K562 (cell line): ENCODE results near the gene PXDC1. TPM values are rescaled to one million over a fixed set of nuclear protein-coding genes. Genes with fewer than 3 reads are reported as not detected.

Experiments used
- ATAC-seq: fragments of 200-7000 bp; cut with Tn5 transposase; 3 replicates; pipeline ENCODE4 v1.9.1; 2020; ENCODE audit warnings: moderate library complexity
- BruUV-seq: library from RNA; stranded (reverse); fragments of 400-500 nt; replicated peaks from 2 replicates; lab custom pipeline; 2021; lab: Mats Ljungman, UMichigan
- CTCF ChIA-PET: fragments of 300-600 bp; formaldehyde crosslinking; extraction: SDS; loops from one replicate; lab custom pipeline; 2021; ENCODE audit warnings: low intra/inter-chr PET ratio; lab: Yijun Ruan, JAX
- POLR2A ChIA-PET: fragments of 300-600, 350-650 bp; sonication (Branson Sonifier 250); formaldehyde crosslinking; extraction: SDS; loops from one replicate; lab custom pipeline; 2021; ENCODE audit warnings: antibody characterized with exemption, inconsistent platforms; lab: Yijun Ruan, JAX
- DNase-seq, 4 experiments: peaks; one replicate each; pipeline versions ENCODE4 v3.0.0 to v3.0.0-alpha.2; 2011 to 2018; ENCODE audit warnings: low spot score in 3 of 4, mixed read lengths in 3 of 4; ENCODE audit errors: extremely low read depth in 1 of 4
- FAIRE-seq: peaks from 2 replicates; lab custom pipeline; 2011; peaks lifted over from hg19 to GRCh38; lab: Jason Lieb, UNC
- H2AFZ ChIP-seq: 2 replicates; pipeline ENCODE4 v1.6.0; 2011; ENCODE audit warnings: low read depth, low read length, control low read depth, inconsistent platforms
- H3K27ac ChIP-seq: fragments of 200-600 bp; 3 replicates; pipeline ENCODE4 v1.8.0; 2011; ENCODE audit warnings: low read depth, mild to moderate bottlenecking, control low read depth, inconsistent platforms, low read length, moderate library complexity, mixed read lengths; ENCODE audit errors: extremely low read depth
- H3K27me3 ChIP-seq, 2 experiments: fragments of 300-600 bp in 1 of 2; 2 replicates in 1 of 2; 3 replicates in 1 of 2; pipeline versions ENCODE4 v1.6.0 to v1.8.0; 2011; ENCODE audit warnings: inconsistent platforms in 2 of 2, low read length in 2 of 2, mild to moderate bottlenecking in 1 of 2, mixed read lengths in 1 of 2, moderate library complexity in 1 of 2; ENCODE audit not compliant: control insufficient read depth in 2 of 2, insufficient read depth in 2 of 2
- H3K36me3 ChIP-seq: fragments of 300-600 bp; 3 replicates; pipeline ENCODE4 v1.8.0; 2011; ENCODE audit warnings: mild to moderate bottlenecking, low read length, inconsistent platforms; ENCODE audit not compliant: control insufficient read depth, insufficient read depth
- H3K4me1 ChIP-seq, 2 experiments: fragments of 200-600 bp in 1 of 2; replicated peaks in 1 of 2; 2 replicates in 1 of 2; 3 replicates in 1 of 2; pipeline versions ENCODE4 v1.5.1 to v1.8.0; 2011; ENCODE audit warnings: inconsistent platforms in 2 of 2, low read length in 2 of 2, mild to moderate bottlenecking in 1 of 2, mixed read lengths in 1 of 2, moderate library complexity in 1 of 2; ENCODE audit not compliant: control insufficient read depth in 2 of 2, insufficient read depth in 2 of 2
- H3K4me2 ChIP-seq: 2 replicates; pipeline ENCODE4 v1.6.1; 2011; ENCODE audit warnings: low read length, control low read depth, inconsistent platforms, mixed read lengths; ENCODE audit not compliant: insufficient read depth
- H3K4me3 ChIP-seq: fragments of 200-600 bp; sonication (generic), shearing (Covaris generic); 2 replicates; pipeline ENCODE4 v1.5.1; 2016; ENCODE audit warnings: control low read depth, inconsistent platforms
- H3K79me2 ChIP-seq: fragments of 200-600 bp; 3 replicates; pipeline ENCODE4 v1.8.0; 2011; ENCODE audit warnings: low read length, inconsistent platforms; ENCODE audit not compliant: control insufficient read depth, insufficient read depth
- H3K9ac ChIP-seq, 2 experiments: 2 replicates each; pipeline versions ENCODE4 v1.6.0 to v1.6.1; 2011; ENCODE audit warnings: low read depth in 2 of 2, low read length in 2 of 2, control low read depth in 1 of 2, inconsistent platforms in 1 of 2, mild to moderate bottlenecking in 1 of 2, mixed read lengths in 1 of 2; ENCODE audit not compliant: insufficient read depth in 1 of 2
- H3K9me1 ChIP-seq: one replicate; pipeline ENCODE4 v1.6.0; 2011; ENCODE audit warnings: inconsistent platforms, mild to moderate bottlenecking, low read length, moderate library complexity; ENCODE audit not compliant: control insufficient read depth, insufficient read depth
- H3K9me3 ChIP-seq: replicated peaks from 2 replicates; pipeline ENCODE4 v1.5.1; 2011; ENCODE audit warnings: low read depth, low read length, inconsistent platforms; ENCODE audit not compliant: control insufficient read depth, insufficient read depth
- H4K20me1 ChIP-seq: replicated peaks from 2 replicates; pipeline ENCODE4 v1.6.1; 2011; ENCODE audit warnings: low read length, inconsistent platforms, mixed read lengths; ENCODE audit not compliant: control insufficient read depth, insufficient read depth
- ADNP ChIP-seq: fragments of 200-800 bp; sonication (Bioruptor generic); IDR thresholded peaks from 2 replicates; pipeline ENCODE4 v1.6.1; 2016; ENCODE audit warnings: missing genetic modification characterization, missing compliant biosample characterization
- ARID4B ChIP-seq: sonication (generic); formaldehyde crosslinking; IDR thresholded peaks from 2 replicates; pipeline ENCODE4 v1.8.0; 2022; ENCODE audit warnings: mild to moderate bottlenecking, missing genetic modification reagents
- BRF1 ChIP-seq: IDR thresholded peaks from 3 replicates; pipeline ENCODE4 v1.6.1; 2011; ENCODE audit warnings: borderline replicate concordance, mild to moderate bottlenecking; ENCODE audit not compliant: insufficient read length; ENCODE audit errors: extremely low read depth
- E2F5 ChIP-seq: sonication (generic); formaldehyde crosslinking; IDR thresholded peaks from 2 replicates; pipeline ENCODE4 v1.8.0; 2022; ENCODE audit warnings: mild to moderate bottlenecking, missing genetic modification reagents
- ESRRA ChIP-seq: fragments of 450-650 bp; IDR thresholded peaks from 2 replicates; pipeline ENCODE4 v1.6.1; 2014; ENCODE audit warnings: low read depth, mild to moderate bottlenecking, moderate library complexity, borderline replicate concordance
- GTF2B ChIP-seq: IDR thresholded peaks from 2 replicates; pipeline ENCODE4 v1.6.1; 2011; ENCODE audit not compliant: insufficient read length; ENCODE audit errors: extremely low read depth
- KDM4B ChIP-seq, 2 experiments: fragments of 450-650 bp in 1 of 2; sonication (generic) in 1 of 2; IDR thresholded peaks; 2 replicates each; pipeline ENCODE4 v1.6.1; 2016 to 2017; ENCODE audit warnings: borderline replicate concordance in 2 of 2, antibody characterized with exemption in 1 of 2, low read depth in 1 of 2, mild to moderate bottlenecking in 1 of 2
- WGBS: fragments of 100-300 bp; shearing (Covaris generic); methylation state at CpG from one replicate; pipeline ENCODE4 v1.1.6; 2016; ENCODE audit warnings: low coverage, mixed read lengths; ENCODE audit not compliant: insufficient coverage; ENCODE audit errors: missing lambda C conversion rate; 5-methylcytosine and 5-hydroxymethylcytosine counted together
- in situ Hi-C: fragments of 300-500 bp; cut with MboI; formaldehyde crosslinking; loops from 4 replicates; pipeline ENCODE4 v1.15.0; 2018; ENCODE audit warnings: inconsistent platforms, mixed read lengths
- intact Hi-C: fragments of 100-400 bp; cut with micrococcal nuclease; formaldehyde crosslinking; loops from 2 replicates; pipeline ENCODE4 v1.14.2; 2022
- polyA plus RNA-seq, 8 experiments: library from polyadenylated mRNA; depleted of rRNA in 4 of 8; stranded (reverse) in 5 of 8; unstranded in 3 of 8; fragments of >200 nt; fragmentation: Nextera tagmentation in 2 of 8; fragmentation: Illumina TruSeq in 1 of 8; extraction: Ambion mirVana in 2 of 8; extraction: Trizol in 1 of 8; gene quantifications; 2 replicates each; pipeline versions ENCODE4 v1.2.1 to v1.2.3, GENCODE V29; 2011 to 2014; ENCODE audit warnings: inconsistent platforms in 1 of 8, missing spikeins in 1 of 8
- total RNA-seq, 7 experiments: library from RNA; depleted of rRNA in 6 of 7; stranded (reverse); fragments of >200 nt in 6 of 7; fragmentation: Illumina TruSeq in 2 of 7; extraction: Trizol in 2 of 7; gene quantifications; 2 replicates each; pipeline versions ENCODE4 v1.2.1 to v1.2.3, GENCODE V29; 2011 to 2021; ENCODE audit warnings: low replicate concordance in 1 of 7

The PXDC1 gene
- total and polyA plus RNA-seq, 9 of the 15 experiments (the other 6 are each of a cell fraction or from before 2014, with no cell fraction given), result 0.09 to 0.33 (median 0.16) TPM; not detected in 5

- no peak for TF ChIP-seq KDM4B (IDR thresholded peaks at IDR 0.05; ENCODE audit: borderline replicate concordance in 2 of 2, low read depth in 1 of 2)
Measured at GRCh38 chr6:3732345-3733141, 19.0 kb downstream of the PXDC1 start (continued).

GRCh38 chr6:3731700-3732099 is 19.8 kb downstream of the PXDC1 start:
- no peaks in the 10 kb centered on the region for H3K79me2 ChIP-seq
- WGBS, result 5% methylated on average over 7 of the region's 7 CpGs
- ATAC-seq, result no peak
- intact Hi-C loops, result loop anchor here (1.0 to 5.0 kb wide), 7 partner anchors 204 to 734 kb away; partner anchors contain the start of genes NQO2 and SLC22A23
- H3K4me1 ChIP-seq, result no peaks in the 10 kb centered on the region
- no peak overlapping the region for H3K4me3 ChIP-seq
- no peak for FAIRE-seq
- CTCF ChIA-PET, result interaction anchor here (0.9 to 3.3 kb wide), 4 partner anchors 449 to 605 kb away, joined by 3 to 53 read pairs (median 5); no protein-coding TSS in a partner anchor
- DNase-seq, result no peak
- no peak overlapping the region for H3K4me2 ChIP-seq
- H2AFZ ChIP-seq, result no peak overlapping the region
- TF ChIP-seq ARID4B (CRISPR knock-in tag) (no peak), E2F5 (CRISPR knock-in tag) (no peak), GTF2B (no peak), ESRRA (no peak), ADNP (tag) (no peak), BRF1 (no peak)
- no peaks in the 10 kb centered on the region for H3K9me3 ChIP-seq
- no peak overlapping the region for H3K9ac ChIP-seq
- no peak overlapping the region for H3K27ac ChIP-seq
- BruUV-seq, result no TSS peak
- no peaks in the 10 kb centered on the region for H3K36me3 ChIP-seq
- H3K9me1 ChIP-seq, result no peaks in the 10 kb centered on the region
- peaks cover 13% of the 10 kb centered on the region; the same call in 1 of the 2 replicates for H4K20me1 ChIP-seq
- POLR2A ChIA-PET, result interaction anchor here (0.6 to 1.2 kb wide), 3 partner anchors 12 to 245 kb away, joined by 3 read pairs; no protein-coding TSS in a partner anchor
- H3K27me3 ChIP-seq, result peaks cover 48 to 81% of the 10 kb centered on the region in 2 experiments
- in situ Hi-C loops, result loop anchor here (5.0 kb wide), 3 partner anchors 459 to 734 kb away; partner anchors contain the start of gene NQO2
